HTERT RPE-1 (cell line): ENCODE results near the gene ZFHX2.

Experiments
- in situ Hi-C: fragments of 300-500 bp; cut with MboI; formaldehyde crosslinking; loops from 4 replicates; pipeline ENCODE4 v1.14.3; 2020; ENCODE audit warnings: low sequenced_read_pairs

ZFHX2 gene

DNA sequence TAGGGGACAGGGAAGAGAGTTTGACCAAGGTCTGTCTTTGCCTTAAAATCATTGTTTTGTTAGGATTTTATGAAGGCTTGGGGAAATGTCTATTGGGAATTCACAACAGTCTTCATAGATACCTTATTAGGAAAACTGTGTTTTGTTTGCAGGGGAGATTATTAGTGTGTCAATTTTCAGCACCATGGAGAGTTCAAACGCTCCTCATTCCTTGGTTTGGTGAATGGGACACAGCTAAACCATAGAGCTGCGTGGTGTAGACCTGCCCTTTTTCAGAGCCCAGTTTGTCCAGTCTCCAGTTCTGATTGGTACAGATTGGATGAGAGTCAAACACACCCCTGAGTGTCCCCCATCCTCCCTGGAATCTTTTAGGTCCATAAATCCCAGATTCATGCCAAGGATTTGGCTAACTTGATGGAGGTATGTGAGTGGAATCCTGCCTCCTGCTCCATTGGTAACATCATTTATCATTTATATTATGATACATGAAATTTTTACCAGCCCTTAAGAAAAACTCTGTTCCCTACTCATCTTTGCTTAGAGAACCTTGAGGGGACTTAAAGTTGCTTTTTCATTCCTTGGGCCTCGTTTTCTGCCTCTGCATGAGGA is 70.1 kb downstream of the ZFHX2 start:
- in situ Hi-C loops: no loop called here

DNA sequence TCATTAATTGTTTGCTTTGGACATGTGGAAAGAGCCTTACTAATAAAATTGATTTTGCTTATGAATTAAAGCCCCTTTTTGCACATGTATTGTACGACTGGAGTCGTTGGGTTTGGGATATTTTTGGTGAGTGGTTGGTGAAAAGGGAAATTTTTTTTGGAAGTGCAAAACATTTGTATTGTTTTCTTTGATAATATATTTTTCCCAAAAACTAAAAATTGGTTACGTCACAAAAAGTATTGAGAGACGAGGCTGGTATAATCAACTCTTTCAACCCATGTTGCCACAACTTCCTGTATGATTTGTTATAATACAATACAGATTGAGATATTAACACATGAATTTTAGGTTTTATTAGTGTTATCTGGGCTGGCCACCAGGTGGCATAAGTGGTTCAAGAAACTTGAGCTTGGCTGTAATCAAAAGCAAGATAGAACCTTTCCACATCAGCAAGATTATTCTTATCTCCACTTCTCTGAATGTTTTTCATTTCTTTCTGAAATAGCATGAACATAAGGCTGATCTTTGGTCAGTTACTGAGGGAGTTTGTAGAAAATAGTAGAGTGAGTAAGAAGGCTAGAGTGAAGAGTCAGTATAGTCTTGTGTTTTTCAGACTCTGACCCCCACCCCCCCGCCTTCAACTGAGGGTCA is 73.3 kb downstream of the ZFHX2 start:
- in situ Hi-C loops: no loop called here

DNA sequence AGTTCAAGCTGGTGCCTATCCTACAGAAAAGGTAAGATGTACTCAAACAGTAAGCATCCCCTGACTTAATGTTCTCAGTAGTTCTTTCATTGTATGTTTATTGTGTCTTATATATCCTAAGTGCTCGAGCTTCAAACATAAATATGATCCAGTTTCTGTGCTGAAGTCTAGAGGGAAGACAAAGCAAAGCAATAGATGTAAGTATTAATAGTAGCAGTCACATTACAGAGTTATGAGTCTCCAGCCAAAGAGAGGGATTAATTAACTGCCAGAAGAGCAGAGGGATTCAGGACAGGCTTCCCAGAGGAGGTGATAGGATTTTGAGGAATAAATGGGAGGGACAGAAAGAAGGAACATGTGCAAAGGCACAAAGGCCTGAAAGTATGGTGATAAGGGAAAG is 80.6 kb downstream of the ZFHX2 start:
- in situ Hi-C loops: no loop called here
